Measurements from ENCODE around the gene EPHA2.
"Not testable (repeated sequence)": the region's sequence is repeated elsewhere in the genome, so short reads cannot be mapped to it uniquely, and the experiment has no call there.

Gene EPHA2

DNA sequence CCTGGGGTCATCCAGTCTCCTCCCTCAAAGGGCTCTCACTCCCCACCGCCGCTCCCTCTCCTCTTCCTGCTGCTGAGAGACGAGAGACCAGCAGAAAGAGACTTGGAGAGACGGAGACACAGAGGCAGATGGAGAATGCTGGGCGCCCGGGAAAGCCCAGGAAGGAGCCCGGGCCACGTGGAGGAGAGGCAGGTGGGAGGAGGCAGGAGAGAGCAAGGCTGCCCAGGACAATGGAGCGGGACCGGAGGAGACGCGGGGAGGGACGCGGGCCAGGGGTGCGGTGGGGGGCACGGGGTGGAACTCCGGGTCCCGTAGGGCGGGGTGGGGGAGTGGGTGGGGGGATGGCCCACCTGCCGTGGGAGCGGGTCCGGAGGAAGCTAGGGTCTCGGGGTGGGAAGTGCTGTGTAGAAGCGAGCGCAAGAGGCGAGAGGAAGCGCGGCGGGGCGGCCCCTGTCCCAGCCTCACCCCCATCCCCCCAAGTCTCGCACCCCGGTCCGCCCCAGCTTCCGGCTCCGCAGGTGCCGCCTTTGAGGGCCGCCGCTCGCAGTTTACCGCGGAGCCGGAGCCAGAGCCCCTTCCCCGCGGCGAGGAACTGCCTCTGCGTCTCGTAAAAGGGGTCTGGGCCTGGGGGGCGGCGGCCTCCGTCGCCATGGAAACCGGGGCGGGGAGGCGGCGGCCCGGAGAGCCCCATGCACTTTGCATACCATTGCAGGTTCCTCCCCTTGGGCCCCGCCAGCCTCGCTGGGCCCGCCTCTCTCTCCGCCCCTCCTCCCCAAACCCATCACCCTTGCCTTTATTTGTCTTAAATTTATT is 11.7 kb upstream of the EPHA2 start:
- DNase-seq (ENCODE audit: low spot score), result peak; percentile 46

DNA sequence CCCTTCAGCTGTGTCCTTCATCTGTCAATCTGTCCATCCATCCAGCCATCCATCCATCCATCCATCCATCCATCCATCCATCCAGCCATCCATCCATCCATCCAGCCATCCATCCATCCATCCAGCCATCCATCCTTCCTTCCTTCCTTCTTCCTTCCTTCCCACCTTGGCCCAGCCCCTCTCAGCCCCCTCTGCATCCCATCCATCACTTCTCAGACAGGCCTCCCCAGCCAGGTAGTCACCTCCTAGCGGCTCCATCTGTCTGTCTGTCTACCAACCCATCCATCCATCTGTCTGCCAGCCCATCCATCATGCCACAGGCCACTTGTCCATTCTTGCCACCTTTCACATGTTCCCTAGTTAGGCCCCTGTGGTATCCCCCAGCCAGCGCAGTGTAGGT is 10.2 kb upstream of the EPHA2 start:
- DNase-seq (ENCODE audit: low spot score), result no peak

DNA sequence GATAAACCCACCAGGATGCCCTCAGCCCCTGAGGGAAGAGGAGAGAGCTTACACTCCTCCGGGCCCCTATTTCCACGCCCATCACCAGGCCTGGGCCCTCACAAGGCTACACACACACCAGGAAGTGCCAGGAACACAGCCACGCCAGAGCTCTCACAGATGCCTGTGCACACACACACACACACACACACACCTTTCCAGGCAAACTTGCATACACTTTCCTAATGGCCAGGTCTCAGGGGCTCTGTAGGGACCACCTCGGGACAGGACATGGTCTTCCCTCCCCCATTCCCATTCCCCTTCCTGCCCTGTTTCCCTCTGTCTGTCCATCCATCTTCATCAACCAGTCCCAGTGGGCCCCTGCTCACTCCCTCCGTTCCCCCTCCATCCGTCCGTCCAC is 9.7 kb upstream of the EPHA2 start:
- DNase-seq (ENCODE audit: low spot score), result no peak

DNA sequence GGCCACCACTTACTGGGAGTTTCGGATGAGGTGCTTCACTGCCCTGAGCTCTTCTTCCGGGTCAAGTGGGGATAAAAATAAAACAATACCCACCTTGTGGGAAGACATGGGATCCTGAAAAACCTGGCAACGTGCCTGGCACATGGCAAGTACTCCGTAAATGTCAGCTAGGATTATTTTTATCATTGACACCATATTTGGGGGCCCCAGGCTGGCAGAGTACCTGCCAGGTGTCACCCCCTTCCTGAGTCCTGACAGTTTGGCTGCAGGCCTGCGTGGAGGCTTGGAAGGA is 9.2 kb upstream of the EPHA2 start:
- DNase-seq (ENCODE audit: low spot score), result no peak

DNA sequence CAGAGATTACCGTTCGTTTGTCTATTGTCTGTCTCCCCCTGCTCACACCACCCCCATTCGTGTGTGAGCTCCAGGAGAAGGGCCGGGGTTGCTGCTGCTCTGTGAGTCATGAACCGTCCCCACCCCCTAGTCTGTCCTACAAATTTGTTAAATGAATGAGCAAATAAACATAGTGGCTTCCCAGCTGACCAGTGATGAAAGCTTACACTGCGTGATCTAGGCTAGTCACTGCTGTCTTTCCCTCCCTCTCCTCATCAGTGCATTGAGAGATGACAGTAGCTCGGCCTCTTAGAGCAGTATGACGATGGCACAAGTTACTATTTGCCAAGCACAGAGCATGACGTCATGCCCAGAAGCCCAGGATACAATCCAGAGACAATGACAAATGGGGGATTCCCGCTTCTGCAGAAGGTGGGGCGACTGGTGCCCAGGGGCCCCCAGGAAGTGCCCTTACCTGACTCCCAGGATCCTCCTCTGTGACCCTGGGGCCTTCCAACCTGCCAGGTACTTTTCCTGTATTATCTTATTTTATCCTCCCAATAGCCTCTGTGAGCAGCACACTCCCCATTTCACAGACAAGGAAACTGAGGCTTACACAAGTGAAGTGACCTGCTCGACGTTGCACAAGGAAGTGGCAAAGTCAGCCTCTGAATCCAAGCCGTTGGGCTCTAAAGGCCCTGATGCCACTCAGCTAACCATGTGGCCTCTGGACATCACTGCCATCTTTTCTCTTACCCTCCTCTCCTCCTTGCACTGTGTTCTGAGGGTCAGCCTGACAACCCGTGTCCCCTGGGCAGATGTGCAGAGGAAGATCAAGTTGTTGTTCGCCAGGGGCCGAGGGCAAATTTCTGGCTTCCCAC is 8.6 kb upstream of the EPHA2 start:
- DNase-seq (ENCODE audit: low spot score), result peak; percentile 90

DNA sequence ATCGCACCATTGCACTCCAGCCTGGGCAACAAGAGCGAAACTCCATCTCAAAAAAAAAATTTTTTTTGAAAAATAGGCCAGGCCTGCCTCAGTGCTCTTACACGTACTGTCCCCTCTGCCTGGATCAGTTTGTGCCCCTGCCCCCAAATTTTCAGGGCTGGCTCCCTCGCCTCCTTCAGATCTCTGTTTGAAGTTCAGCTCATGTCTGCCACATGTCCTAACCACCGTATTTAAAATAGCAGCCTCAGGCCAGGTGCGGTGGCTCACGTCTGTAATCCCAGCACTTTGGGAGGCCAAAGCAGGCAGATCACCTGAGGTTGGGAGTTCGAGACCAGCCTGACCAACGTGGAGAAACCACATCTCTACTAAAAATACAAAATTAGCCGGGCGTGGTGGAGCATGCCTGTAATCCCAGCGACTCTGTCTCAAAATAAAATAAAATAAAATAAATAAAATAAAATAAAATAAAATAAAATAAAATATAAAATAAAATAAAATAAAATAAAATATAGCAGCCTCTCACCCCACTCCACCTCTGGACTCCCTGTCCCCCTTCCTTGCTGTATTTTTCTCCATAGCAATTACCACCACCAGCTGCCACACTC is 7.8 kb upstream of the EPHA2 start:
- not testable (repeated sequence) for DNase-seq (ENCODE audit: low spot score)

DNA sequence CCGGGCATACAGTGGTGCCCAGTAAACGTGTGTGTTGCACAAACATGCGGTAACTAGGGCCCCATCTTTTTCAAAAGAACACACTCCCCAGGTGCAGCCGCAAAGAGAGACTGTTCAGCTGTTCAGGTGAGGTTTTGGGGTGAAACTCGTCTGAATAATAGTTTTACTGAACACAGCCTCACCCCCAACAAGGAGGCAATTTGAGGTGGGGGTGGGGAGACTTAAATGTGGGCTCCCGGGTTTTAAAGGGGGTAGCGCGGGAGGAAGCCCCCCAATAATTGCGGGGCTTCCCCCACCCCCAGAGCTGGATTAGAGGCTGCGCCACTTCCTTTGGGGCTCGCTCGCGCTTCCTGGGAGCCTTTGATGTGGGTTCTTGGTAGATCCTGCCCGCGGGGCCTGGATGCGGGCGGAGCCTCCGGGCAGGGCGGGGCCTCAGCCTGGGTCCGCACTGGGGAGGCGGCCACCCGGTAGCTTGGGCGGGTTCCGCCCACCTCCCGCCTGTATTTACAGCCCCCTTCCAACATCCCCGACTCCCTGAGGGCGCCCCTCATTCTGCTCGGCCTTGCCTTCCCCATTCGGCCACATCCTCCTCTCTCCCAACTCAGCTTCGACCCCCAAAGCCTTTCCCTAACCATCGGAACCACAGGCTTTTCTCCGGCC is 6.4 kb upstream of the EPHA2 start:
- DNase-seq (ENCODE audit: low spot score), result no peak

DNA sequence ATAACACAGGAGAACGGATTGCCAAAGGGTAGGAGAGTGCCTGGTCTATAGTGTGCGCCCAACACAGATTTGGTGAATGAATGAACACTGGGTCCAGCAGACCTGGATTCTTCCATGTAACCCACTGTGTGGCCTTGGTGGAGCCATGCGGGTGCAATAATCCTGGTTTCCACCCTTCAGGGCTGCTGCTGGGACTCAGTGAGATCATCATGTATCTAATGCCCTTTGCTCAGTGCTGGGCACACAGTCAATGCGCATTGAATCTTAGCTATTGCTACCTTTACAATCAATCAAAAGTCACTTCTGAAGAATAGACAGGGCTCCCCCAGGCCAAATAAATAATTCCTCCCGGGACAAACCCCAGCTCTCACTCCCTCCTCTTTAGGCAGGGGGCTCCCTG is 5.8 kb upstream of the EPHA2 start:
- no peak for DNase-seq (ENCODE audit: low spot score)

DNA sequence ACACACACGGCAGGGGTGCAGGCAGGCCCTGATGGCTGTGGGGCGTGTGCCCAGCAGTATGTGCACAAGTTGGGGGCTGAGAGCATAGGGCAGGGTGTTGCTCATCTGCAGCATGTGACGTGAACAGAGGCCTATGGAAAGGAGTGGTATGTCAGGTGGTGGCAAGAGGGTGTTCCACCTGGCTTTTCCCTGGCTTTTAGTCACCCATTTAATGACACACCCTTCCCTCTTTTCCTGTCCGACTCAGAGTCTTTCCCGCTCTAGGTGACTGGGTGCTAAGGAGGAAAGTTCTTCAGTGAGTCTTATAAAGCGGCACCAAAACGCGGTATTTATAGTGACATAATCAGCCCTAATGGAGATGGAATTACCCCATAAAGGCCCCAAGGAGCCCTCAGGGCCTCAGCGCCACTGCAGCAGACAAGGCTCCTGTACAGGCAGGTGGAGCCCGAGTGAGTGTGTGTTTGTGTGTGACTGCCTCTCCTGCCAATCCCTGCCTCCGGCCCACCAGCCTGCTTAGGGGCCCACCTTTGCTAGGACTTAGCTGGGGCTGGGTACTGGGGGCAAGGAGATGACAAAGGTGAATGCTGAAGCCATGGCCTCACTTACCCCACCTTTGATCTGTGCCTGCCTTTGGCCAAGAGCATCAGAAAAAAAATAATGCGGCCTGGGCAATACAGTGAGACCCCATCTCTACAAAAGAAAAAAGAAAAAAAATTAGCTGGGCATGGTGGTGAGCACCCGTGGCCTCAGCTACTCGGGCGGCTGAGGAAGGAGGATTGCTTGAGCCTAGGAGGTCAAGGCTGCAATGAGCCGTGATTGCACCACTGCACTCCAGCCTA is 3.3 kb upstream of the EPHA2 start:
- DNase-seq (ENCODE audit: low spot score), result no peak

DNA sequence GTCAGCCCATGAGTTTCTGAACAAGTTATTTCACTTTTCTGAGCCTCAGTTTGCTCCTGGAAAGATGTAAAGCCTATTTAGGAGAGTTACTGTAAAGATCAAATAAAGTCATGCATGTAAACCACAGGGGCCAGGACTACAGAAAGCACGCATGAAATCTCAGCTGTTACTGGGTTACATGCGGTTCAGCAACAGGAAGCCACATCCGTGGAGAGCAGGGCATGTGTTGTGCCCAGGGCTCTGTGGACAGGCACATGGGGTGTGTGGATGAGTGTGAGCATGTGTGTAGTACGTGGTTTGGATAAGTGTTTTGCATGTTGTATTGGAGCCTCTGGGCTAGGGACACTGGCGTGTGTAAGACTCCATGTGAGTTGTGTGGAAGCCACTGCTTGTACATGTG is 2.2 kb upstream of the EPHA2 start:
- DNase-seq (ENCODE audit: low spot score), result no peak

DNA sequence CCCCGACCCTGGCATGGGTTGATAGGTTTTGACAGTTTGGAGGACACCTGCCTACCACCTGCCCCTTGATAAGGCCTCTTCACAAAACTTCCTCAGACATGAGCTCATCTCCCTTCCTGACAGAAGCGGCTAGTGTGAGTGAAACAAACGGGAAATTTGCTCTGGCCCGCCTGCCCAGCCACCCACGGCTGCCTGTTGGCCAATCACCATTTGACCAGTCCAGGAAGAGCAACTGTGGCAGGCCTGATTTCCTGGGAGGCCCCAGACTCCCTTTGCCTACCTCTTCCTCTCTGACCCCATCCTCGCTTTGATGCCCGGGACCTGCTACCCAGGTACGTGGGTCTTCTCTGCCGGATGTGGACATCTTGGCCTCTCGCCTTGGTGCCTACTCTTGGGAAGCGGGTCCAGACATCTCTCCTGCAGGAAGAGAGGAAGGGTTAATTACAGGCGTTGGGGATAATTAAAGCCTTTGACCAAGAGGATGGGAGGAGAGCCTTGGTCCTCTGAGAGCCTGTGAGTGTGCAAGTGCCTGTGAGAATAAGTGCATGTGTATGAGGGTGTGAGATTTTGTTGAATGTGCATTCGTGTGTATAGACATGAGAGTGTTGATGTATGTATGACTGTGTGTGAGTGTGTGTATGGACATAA is 1.1 kb upstream of the EPHA2 start:
- DNase-seq (ENCODE audit: low spot score), result no peak

DNA sequence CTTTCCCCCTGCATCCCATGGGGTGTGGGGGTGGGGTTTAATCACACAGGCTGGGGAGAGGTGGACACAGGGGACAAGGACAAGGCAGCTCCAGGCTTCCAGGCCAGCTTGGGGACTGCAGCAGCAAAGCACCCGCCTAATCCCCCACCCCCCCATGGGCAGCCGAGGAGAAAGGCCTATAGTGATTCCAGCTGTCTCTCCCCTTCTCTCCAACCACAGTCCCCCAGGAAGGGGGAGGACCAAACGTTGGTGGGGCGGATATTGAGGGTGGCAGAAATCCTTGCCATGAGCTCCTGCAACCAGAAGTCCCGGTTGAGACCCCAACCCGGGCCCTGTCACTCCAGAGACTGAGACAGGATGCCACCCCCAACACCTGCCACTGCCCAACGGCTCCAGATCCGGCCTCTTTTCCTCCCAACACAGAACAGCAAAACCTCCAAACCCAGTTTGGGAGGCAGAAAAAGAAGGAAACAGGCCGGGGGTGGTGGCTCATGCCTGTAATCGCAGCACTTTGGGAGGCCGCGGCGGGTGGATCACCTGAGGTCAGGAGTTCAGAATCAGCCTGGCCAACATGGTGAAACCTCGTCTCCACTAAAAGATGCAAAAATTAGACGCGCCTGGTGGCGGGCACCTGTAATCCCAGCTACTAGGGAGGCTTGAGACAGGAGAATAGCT is 1.7 kb downstream of the EPHA2 start:
- DNase-seq (ENCODE audit: low spot score), result no peak

DNA sequence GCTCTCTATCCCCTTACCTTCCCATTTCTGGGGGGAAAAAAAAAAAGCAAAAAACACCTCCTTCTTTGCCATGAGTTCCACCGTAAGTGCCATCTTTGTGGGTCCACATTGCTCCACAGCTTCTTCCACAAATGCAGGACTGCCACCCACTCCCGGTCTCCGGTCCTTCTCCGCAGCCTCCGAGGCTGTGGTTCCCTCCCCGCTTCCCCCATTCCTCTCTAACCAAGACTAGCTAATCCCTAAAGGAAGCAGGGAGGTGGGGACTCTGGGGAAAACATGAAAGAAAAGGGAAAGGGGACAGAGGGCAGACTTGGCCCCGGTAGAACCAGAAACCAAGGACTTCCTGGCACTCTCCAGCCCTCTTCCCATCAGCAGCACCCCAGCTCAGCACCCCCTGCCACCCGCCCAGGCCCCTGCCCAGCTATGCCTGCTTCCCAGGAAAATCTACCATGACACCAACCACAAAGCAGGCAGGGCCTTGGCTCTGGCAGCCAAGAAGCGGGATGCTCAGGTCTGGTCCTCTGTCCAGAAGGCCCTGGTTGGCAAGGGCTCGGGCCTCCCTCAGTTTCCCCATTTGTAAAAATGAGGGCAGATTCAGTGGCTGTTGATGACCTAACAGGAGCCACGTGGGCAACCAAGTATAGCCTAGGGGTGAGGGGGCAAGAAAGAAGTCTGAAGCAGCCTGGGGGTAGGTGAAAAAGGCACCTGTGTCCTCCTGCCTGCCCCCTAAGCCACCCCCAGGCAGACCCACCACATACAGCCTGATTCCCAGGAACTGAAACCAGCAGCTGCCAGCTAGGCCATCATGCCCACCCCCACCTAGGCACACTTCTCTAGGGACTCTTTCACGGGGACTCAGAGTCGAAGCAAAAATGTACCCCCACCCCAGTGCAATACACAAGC is 2.5 kb downstream of the EPHA2 start:
- no peak for DNase-seq (ENCODE audit: low spot score)

DNA sequence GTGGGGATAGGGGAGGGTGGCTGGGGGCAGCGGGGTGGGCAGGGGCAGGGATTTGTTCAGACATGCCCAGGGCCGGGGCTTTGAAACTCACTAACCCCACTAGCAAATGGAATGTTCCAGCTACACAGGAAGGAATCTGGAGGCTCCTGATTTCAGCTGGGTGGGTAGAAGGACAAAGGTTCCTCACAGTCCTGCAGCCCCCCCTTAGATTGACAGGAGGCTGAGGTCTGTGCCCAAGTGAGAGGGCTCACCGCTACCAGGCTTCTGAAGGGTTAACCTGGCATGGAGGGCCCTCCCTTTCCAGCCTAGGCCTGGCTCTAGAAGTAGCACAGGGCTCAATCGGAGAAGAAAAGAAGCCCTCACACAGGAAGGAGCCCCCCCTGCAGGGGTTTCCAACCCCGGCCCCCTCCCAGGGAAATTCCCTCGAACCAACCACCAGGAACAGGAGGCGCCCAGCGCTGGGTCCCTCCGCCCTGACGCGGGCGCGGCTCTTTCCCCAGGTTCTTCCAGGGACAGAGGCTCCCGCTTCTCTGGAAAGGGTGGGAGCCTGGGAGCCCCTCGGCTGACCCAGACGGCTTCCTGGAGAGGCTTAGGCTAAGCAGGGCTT is 3.3 kb downstream of the EPHA2 start:
- DNase-seq (ENCODE audit: low spot score), result no peak

DNA sequence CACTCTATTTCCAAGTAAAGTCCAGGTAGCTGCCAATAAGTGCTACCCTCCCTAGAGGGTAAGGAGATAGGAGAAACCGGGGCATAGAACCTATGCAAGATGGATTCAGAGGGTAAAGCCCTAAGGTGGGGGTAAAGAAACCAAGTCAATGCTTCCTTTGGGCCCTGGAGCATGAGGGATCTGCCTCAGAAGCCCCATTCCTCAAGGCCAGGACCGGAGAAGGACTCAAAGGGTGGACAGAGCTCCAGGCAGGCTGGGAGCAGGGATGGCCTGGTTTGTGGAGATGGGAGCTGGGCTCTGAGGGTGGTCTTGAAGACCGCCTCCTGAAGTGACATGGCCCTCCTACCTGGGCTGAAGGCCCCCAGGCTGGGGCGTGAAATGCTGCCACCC is 3.9 kb downstream of the EPHA2 start:
- no peak for DNase-seq (ENCODE audit: low spot score)

DNA sequence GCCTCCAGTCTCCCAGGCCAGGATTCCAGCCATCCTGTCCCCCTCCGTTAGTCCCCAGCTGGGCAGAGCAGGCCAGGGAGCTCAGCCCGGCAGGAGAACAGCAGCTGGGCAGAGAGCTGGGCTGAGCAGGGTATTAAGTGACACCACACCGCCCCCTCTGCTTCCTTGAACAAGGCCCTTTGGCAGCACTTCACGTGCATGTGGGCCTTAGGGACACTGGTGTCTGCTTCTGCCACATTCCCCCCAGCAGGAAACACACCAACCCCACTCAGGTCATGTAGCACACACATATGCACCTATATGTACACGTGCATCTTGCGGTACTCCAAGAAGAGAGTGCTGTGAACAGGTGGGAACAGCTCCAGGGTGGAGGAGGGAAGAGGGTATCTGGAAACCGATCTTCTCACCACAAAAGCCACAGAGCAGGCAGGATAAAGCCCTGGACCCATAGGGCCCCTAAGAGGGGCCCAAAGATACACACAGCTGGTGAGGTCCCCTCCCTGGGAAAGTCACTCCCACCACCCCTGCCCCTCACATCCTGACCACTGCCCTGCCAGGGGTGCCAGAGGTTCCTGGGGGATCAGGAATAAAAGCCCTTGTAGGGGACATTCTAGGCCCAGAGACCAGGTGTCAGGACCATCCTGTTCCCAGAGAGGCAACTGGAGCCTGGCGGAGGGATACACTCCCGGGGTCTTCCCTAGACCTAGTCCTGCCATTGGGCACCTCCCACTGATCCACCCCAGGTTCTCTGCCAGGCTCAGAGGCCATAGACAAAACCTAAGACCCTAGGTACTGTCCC is 4.5 kb downstream of the EPHA2 start:
- DNase-seq (ENCODE audit: low spot score), result no peak

DNA sequence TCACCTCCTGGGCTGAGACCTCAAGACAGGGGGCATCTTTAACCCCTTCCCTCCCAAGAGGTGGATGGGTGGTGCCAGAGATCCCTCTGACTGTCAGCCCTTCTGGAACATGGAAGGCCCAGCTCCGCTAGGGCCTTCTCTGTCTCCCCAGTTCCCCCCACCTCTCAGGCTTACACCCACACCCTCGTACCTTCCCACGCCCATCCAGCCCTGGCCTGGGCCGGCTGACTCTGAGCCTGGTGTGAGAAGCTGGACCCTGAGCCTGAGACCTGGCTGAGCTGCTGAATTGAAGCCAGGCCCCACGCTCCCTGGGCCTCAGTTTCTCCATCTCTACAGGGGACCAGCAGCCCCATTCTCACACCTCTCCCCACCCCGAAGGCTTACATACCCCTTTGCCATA is 5.4 kb downstream of the EPHA2 start:
- DNase-seq (ENCODE audit: low spot score), result no peak

All from AG08395 (cell line).